GM12878 (cell line): ENCODE results near the gene TXNRD1. TPM values are rescaled to one million over a fixed set of nuclear protein-coding genes. Genes with fewer than 3 reads are reported as not detected.

ENCODE experiments used
- ATAC-seq: fragments of 200-7000 bp; cut with Tn5 transposase; 3 replicates; pipeline ENCODE4 v1.9.1; 2020; ENCODE audit warnings: mild to moderate bottlenecking, moderate library complexity
- BruUV-seq: library from RNA; stranded (reverse); fragments of 400-500 nt; replicated peaks from 2 replicates; lab custom pipeline; 2021; lab: Mats Ljungman, UMichigan
- CTCF ChIA-PET: fragments of 300-600 bp; sonication (Branson Sonifier 250); formaldehyde crosslinking; extraction: SDS; loops from one replicate; lab custom pipeline; 2021; ENCODE audit warnings: inconsistent platforms; lab: Yijun Ruan, JAX
- POLR2A ChIA-PET: fragments of 350-600 bp; formaldehyde crosslinking; extraction: SDS; loops from one replicate; lab custom pipeline; 2021; ENCODE audit warnings: inconsistent platforms; lab: Charles Lee
- RAD21 ChIA-PET: fragments of 300-600 bp; sonication (Branson Sonifier 250); formaldehyde crosslinking; loops from one replicate; lab custom pipeline; 2023; ENCODE audit warnings: antibody characterized with exemption; ENCODE audit not compliant: unreplicated experiment; lab: Charles Lee
- SMC1A ChIA-PET: fragments of 300-600 bp; sonication (Branson Sonifier 250); formaldehyde crosslinking; loops from one replicate; lab custom pipeline; 2023; ENCODE audit not compliant: unreplicated experiment, uncharacterized antibody; lab: Charles Lee
- DNase-seq: peaks from one replicate; pipeline ENCODE4 v3.0.0-alpha.2; 2011; ENCODE audit warnings: low read depth, low spot score
- FAIRE-seq: peaks from 3 replicates; lab custom pipeline; 2011; peaks lifted over from hg19 to GRCh38; lab: Jason Lieb, UNC
- H2AFZ ChIP-seq: 2 replicates; pipeline ENCODE4 v1.6.0; 2011; ENCODE audit warnings: low read depth, low read length, control low read depth; ENCODE audit not compliant: control insufficient read depth
- H3K27ac ChIP-seq: 2 replicates; pipeline ENCODE4 v1.5.1; 2011; ENCODE audit warnings: control low read depth; ENCODE audit not compliant: control insufficient read depth, insufficient read depth
- H3K27me3 ChIP-seq, 2 experiments: replicated peaks in 1 of 2; 2 replicates each; pipeline versions ENCODE4 v1.6.0 to v1.6.1; 2011; ENCODE audit warnings: low read length in 1 of 2; ENCODE audit not compliant: control insufficient read depth in 2 of 2, insufficient read depth in 2 of 2
- H3K36me3 ChIP-seq, 2 experiments: 2 replicates each; pipeline ENCODE4 v1.5.1; 2011; ENCODE audit warnings: low read length in 1 of 2; ENCODE audit not compliant: control insufficient read depth in 2 of 2, insufficient read depth in 2 of 2
- H3K4me1 ChIP-seq: 2 replicates; pipeline ENCODE4 v1.6.1; 2011; ENCODE audit warnings: mild to moderate bottlenecking, low read length, moderate library complexity, mixed read lengths; ENCODE audit not compliant: control insufficient read depth, insufficient read depth
- H3K4me2 ChIP-seq: 2 replicates; pipeline ENCODE4 v1.6.0; 2011; ENCODE audit warnings: control low read depth; ENCODE audit not compliant: control insufficient read depth, insufficient read depth
- H3K4me3 ChIP-seq: fragments of 200-600 bp; sonication (generic); 2 replicates; pipeline ENCODE4 v1.5.1; 2016
- H3K79me2 ChIP-seq: 2 replicates; pipeline ENCODE4 v1.6.0; 2011; ENCODE audit warnings: low read length; ENCODE audit not compliant: control insufficient read depth, insufficient read depth
- H3K9ac ChIP-seq: 2 replicates; pipeline ENCODE4 v1.8.0; 2011; ENCODE audit warnings: low read length, control low read depth, mixed read lengths; ENCODE audit not compliant: control insufficient read depth, insufficient read depth
- H3K9me3 ChIP-seq: replicated peaks from 3 replicates; pipeline ENCODE4 v1.5.1; 2011; ENCODE audit warnings: mild to moderate bottlenecking, low read length; ENCODE audit not compliant: control insufficient read depth, insufficient read depth
- H4K20me1 ChIP-seq: 2 replicates; pipeline ENCODE4 v1.6.0; 2011; ENCODE audit not compliant: control insufficient read depth, insufficient read depth
- CBX5 ChIP-seq: sonication (generic); IDR thresholded peaks from 2 replicates; pipeline ENCODE4 v1.6.1; 2016; ENCODE audit warnings: low read depth, moderate library complexity, mild to moderate bottlenecking, inconsistent platforms
- CHD4 ChIP-seq: fragments of 200-600 bp; sonication (generic); IDR thresholded peaks from 2 replicates; pipeline ENCODE4 v1.6.1; 2016; ENCODE audit warnings: mild to moderate bottlenecking
- E2F4 ChIP-seq: IDR thresholded peaks from 2 replicates; pipeline ENCODE4 v1.6.1; 2012; ENCODE audit warnings: low read depth, low read length, improper control_type of control experiment
- EZH2 ChIP-seq: IDR thresholded peaks from 2 replicates; pipeline ENCODE4 v1.6.1; 2012; ENCODE audit warnings: low read depth, mild to moderate bottlenecking, control low read depth, inconsistent platforms, low read length, borderline replicate concordance; ENCODE audit not compliant: control insufficient read depth
- FOS ChIP-seq: IDR thresholded peaks from 3 replicates; pipeline ENCODE4 v1.6.1; 2011; ENCODE audit warnings: borderline replicate concordance; ENCODE audit not compliant: insufficient read length; ENCODE audit errors: extremely low read depth
- FOXK2 ChIP-seq: fragments of 450-650 bp; IDR thresholded peaks from 2 replicates; pipeline ENCODE4 v1.6.1; 2017; ENCODE audit warnings: mild to moderate bottlenecking, moderate library complexity
- HDAC6 ChIP-seq: fragments of 200-600 bp; sonication (generic); IDR thresholded peaks from one replicate; pipeline ENCODE4 v1.8.0; 2017; ENCODE audit warnings: antibody characterized with exemption; ENCODE audit not compliant: unreplicated experiment
- IKZF2 ChIP-seq, 2 experiments: fragments of 450-650 bp; IDR thresholded peaks; 2 replicates each; pipeline ENCODE4 v1.6.1; 2017; ENCODE audit warnings: mild to moderate bottlenecking in 2 of 2, moderate library complexity in 2 of 2
- IRF3 ChIP-seq: fragments of 450-650 bp; IDR thresholded peaks from 2 replicates; pipeline ENCODE4 v1.6.1; 2014; ENCODE audit warnings: mild to moderate bottlenecking
- NFXL1 ChIP-seq: fragments of 450-650 bp; IDR thresholded peaks from 2 replicates; pipeline ENCODE4 v1.6.1; 2017; ENCODE audit warnings: antibody characterized with exemption, mild to moderate bottlenecking, borderline replicate concordance
- NR2F1 ChIP-seq: fragments of 450-650 bp; conservative IDR thresholded peaks from 2 replicates; pipeline ENCODE4 v1.6.1; 2017; ENCODE audit warnings: mild to moderate bottlenecking
- POLR2AphosphoS2 ChIP-seq: IDR thresholded peaks from 2 replicates; pipeline ENCODE4 v1.6.1; 2011; ENCODE audit warnings: low read depth, mild to moderate bottlenecking, low read length, improper control_type of control experiment, moderate library complexity
- RELA ChIP-seq: fragments of 450-650 bp; IDR thresholded peaks from 2 replicates; pipeline ENCODE4 v1.8.0; 2014; ENCODE audit warnings: borderline replicate concordance; ENCODE audit not compliant: partially characterized antibody
- SMAD1 ChIP-seq: fragments of 450-650 bp; IDR thresholded peaks from 2 replicates; pipeline ENCODE4 v1.6.1; 2018; ENCODE audit warnings: mild to moderate bottlenecking, low read depth; ENCODE audit not compliant: partially characterized antibody
- STAT1 ChIP-seq: fragments of 450-650 bp; conservative IDR thresholded peaks from 2 replicates; pipeline ENCODE4 v1.6.1; 2014; ENCODE audit warnings: antibody characterized with exemption, mild to moderate bottlenecking
- YBX1 ChIP-seq: fragments of 450-650 bp; IDR thresholded peaks from 2 replicates; pipeline ENCODE4 v1.6.1; 2016; ENCODE audit warnings: antibody characterized with exemption
- ZNF274 ChIP-seq: IDR thresholded peaks from one replicate; pipeline ENCODE4 v1.8.0; 2011; ENCODE audit not compliant: insufficient read length, insufficient read depth
- WGBS: methylation state at CpG from one replicate; pipeline ENCODE4 v1.1.6; 2016; ENCODE audit warnings: low lambda C conversion rate; ENCODE audit not compliant: insufficient replicate concordance, insufficient coverage; ENCODE audit errors: missing lambda C conversion rate; 5-methylcytosine and 5-hydroxymethylcytosine counted together
- in situ Hi-C: fragments of 300-500 bp; cut with MboI; formaldehyde crosslinking; loops from 9 replicates; pipeline ENCODE4 v1.14.3; 2018; ENCODE audit warnings: mixed read lengths
- intact Hi-C: fragments of 100-400 bp; cut with micrococcal nuclease; formaldehyde crosslinking; loops from one replicate; pipeline ENCODE4 v1.14.2; 2022; ENCODE audit not compliant: unreplicated experiment
- polyA plus RNA-seq, 11 experiments: library from polyadenylated mRNA; depleted of rRNA in 4 of 11; unstranded in 6 of 11; stranded (reverse) in 5 of 11; fragments of >200 nt; fragmentation: Nextera tagmentation in 4 of 11; fragmentation: Illumina TruSeq in 1 of 11; extraction: Ambion mirVana in 4 of 11; extraction: Trizol in 1 of 11; gene quantifications; 1 replicate in 1 of 11; 2 replicates in 10 of 11; pipeline versions ENCODE4 v1.2.1 to v1.2.3, GENCODE V29; 2011 to 2016; ENCODE audit warnings: inconsistent platforms in 2 of 11, missing spikeins in 2 of 11, low read depth in 1 of 11
- total RNA-seq, 4 experiments: library from RNA; depleted of rRNA in 3 of 4; stranded (reverse); fragments of >200 nt in 3 of 4; fragmentation: Illumina TruSeq in 1 of 4; extraction: Trizol in 1 of 4; gene quantifications; 2 replicates each; pipeline versions ENCODE4 v1.2.1 to v1.2.3, GENCODE V29; 2013 to 2021

Gene TXNRD1
- total and polyA plus RNA-seq, 10 of the 15 experiments (the other 5 are each of a cell fraction or from before 2014, with no cell fraction given), result 52.6 to 84.6 (median 67.8) TPM

- FAIRE-seq (no peak), ATAC-seq (peak; percentile 15; the same call in 1 of the 3 replicates), DNase-seq (no peak)
- in situ Hi-C loops, result no loop called here
- TF ChIP-seq EZH2 (no peak), E2F4 (no peak), NFXL1 (no peak), CBX5 (no peak), FOXK2 (no peak), IKZF2 (IDR thresholded peaks at IDR 0.05) (no peak), SMAD1 (no peak), YBX1 (no peak), POLR2AphosphoS2 (no peak), NR2F1 (no peak), STAT1 (no peak), ZNF274 (no peak), CHD4 (no peak), FOS (no peak), HDAC6 (no peak), IRF3 (no peak), RELA (no peak)
- no peaks in the 10 kb centered on the region for H3K79me2 ChIP-seq
- no peaks in the 10 kb centered on the region for H3K27me3 ChIP-seq
- H3K36me3 ChIP-seq, result no peaks in the 10 kb centered on the region; a peak in 1 of 4 replicates
- BruUV-seq, result no TSS peak
- ChIA-PET POLR2A (no interaction called here), SMC1A (interaction anchor here (0.7 to 1.5 kb wide), 4 partner anchors 82 to 248 kb away, joined by 3 to 4 read pairs (median 3); no protein-coding TSS in a partner anchor), CTCF (interaction anchor here (1.0 to 2.2 kb wide), 7 partner anchors 16 to 476 kb away, joined by 3 to 9 read pairs (median 4); partner anchors contain the start of gene HSP90B1), RAD21 (interaction anchor here (1.5 kb wide), 2 partner anchors 24 to 69 kb away, joined by 5 read pairs; no protein-coding TSS in a partner anchor)
- H3K4me2 ChIP-seq, result no peak overlapping the region
- no peak overlapping the region for H3K4me3 ChIP-seq
- H3K4me1 ChIP-seq, result no peaks in the 10 kb centered on the region
- no peak overlapping the region for H2AFZ ChIP-seq
- intact Hi-C loops, result loop anchor here (10.0 kb wide), 2 partner anchors 303 to 473 kb away; partner anchors contain the start of gene GLT8D2
- H3K9me3 ChIP-seq, result no peaks in the 10 kb centered on the region
- H4K20me1 ChIP-seq, result no peaks in the 10 kb centered on the region
- 89% methylated on average over 1 of the region's 1 CpG for WGBS
- H3K27ac ChIP-seq, result no peak overlapping the region
- no peak overlapping the region for H3K9ac ChIP-seq
These were observed 141.9 kb downstream of the TXNRD1 start for GRCh38 chr12:104357421-104357952.
